A549 (cell line): ENCODE measurements around the gene WDR33. TPM values are rescaled to one million over a fixed set of nuclear protein-coding genes. Genes with fewer than 3 reads are reported as not detected.

Source experiments
- ATAC-seq, 2 experiments: fragments of 200-7000 bp in 1 of 2; fragments of >200 bp in 1 of 2; cut with Nextera tagmentation in 1 of 2; cut with Tn5 transposase in 1 of 2; 3 replicates each; pipeline versions ENCODE4 v1.8.0 to v1.9.1; 2018 to 2020; ENCODE audit warnings: mild to moderate bottlenecking in 1 of 2, moderate library complexity in 1 of 2
- CTCF ChIA-PET: fragments of 300-600 bp; sonication (Branson Sonifier 250); formaldehyde crosslinking; extraction: SDS; loops from one replicate; lab custom pipeline; 2021; ENCODE audit warnings: antibody characterized with exemption, inconsistent platforms; lab: Yijun Ruan, JAX
- POLR2A ChIA-PET: fragments of 350-600 bp; formaldehyde crosslinking; extraction: SDS; loops from one replicate; lab custom pipeline; 2021; ENCODE audit warnings: antibody characterized with exemption, inconsistent platforms; lab: Yijun Ruan, JAX
- DNase-seq, 2 experiments: peaks; one replicate each; pipeline versions ENCODE4 v3.0.0 to v3.0.0-alpha.2; 2011 to 2016; ENCODE audit warnings: low read depth in 1 of 2, low spot score in 1 of 2
- FAIRE-seq: peaks from 2 replicates; lab custom pipeline; 2011; peaks lifted over from hg19 to GRCh38; lab: Jason Lieb, UNC
- H3K27ac ChIP-seq, 2 experiments: fragments of >200 bp; sonication (Bioruptor Twin); formaldehyde crosslinking; 3 replicates each; pipeline ENCODE4 v1.5.1; 2016 to 2017
- H3K4me1 ChIP-seq: fragments of >200 bp; sonication (Bioruptor Twin); formaldehyde crosslinking; 3 replicates; pipeline ENCODE4 v1.6.1; 2016
- H3K4me2 ChIP-seq: fragments of >200 bp; sonication (Bioruptor Twin); formaldehyde crosslinking; 3 replicates; pipeline ENCODE4 v1.6.1; 2016
- H3K4me3 ChIP-seq: fragments of >200 bp; sonication (Bioruptor Twin); formaldehyde crosslinking; 3 replicates; pipeline ENCODE4 v1.5.1; 2016
- H3K9me3 ChIP-seq: fragments of >200 bp; sonication (Bioruptor Twin); formaldehyde crosslinking; 3 replicates; pipeline ENCODE4 v1.6.1; 2016
- CEBPB ChIP-seq, 2 experiments: fragments of >200 bp in 1 of 2; sonication (Bioruptor Twin) in 1 of 2; formaldehyde crosslinking in 1 of 2; IDR thresholded peaks; 2 replicates each; pipeline ENCODE4 v1.6.1; 2012 to 2016
- CHD2 ChIP-seq: fragments of 150-350 bp; IDR thresholded peaks from 2 replicates; pipeline ENCODE4 v1.6.1; 2014; ENCODE audit warnings: low read length; ENCODE audit not compliant: partially characterized antibody
- ESRRA ChIP-seq: fragments of 150-350 bp; IDR thresholded peaks from 2 replicates; pipeline ENCODE4 v1.6.1; 2014; ENCODE audit warnings: mild to moderate bottlenecking, low read length, borderline replicate concordance
- FOSL2 ChIP-seq, 2 experiments: fragments of 450-650 bp in 1 of 2; fragments of >200 bp in 1 of 2; sonication (Bioruptor Twin) in 1 of 2; formaldehyde crosslinking; IDR thresholded peaks; 2 replicates each; pipeline versions ENCODE4 v1.5.0 to v1.6.1; 2016 to 2020; ENCODE audit warnings: mild to moderate bottlenecking in 1 of 2, moderate library complexity in 1 of 2
- HDAC2 ChIP-seq: fragments of 200-600 bp; sonication (generic); IDR thresholded peaks from 2 replicates; pipeline ENCODE4 v1.6.1; 2016
- HOXA7 ChIP-seq: fragments of 250-450 bp; sonication (Bioruptor Pico); IDR thresholded peaks from 2 replicates; pipeline ENCODE4 v1.5.0; 2020; ENCODE audit warnings: mild to moderate bottlenecking, moderate library complexity
- HOXB13 ChIP-seq: fragments of 250-450 bp; sonication (Bioruptor Pico); IDR thresholded peaks from 2 replicates; pipeline ENCODE4 v1.5.0; 2020; ENCODE audit warnings: low read depth, mild to moderate bottlenecking, moderate library complexity
- HOXB5 ChIP-seq: fragments of 250-450 bp; sonication (Bioruptor Pico); IDR thresholded peaks from 2 replicates; pipeline ENCODE4 v1.5.0; 2020; ENCODE audit warnings: mild to moderate bottlenecking, moderate library complexity
- MAZ ChIP-seq: fragments of 150-350 bp; IDR thresholded peaks from 2 replicates; pipeline ENCODE4 v1.6.1; 2014; ENCODE audit warnings: antibody characterized with exemption, low read depth, low read length, borderline replicate concordance
- MYC ChIP-seq: IDR thresholded peaks from 2 replicates; pipeline ENCODE4 v1.6.1; 2012; ENCODE audit warnings: mild to moderate bottlenecking, inconsistent platforms, low read length, improper control_type of control experiment, borderline replicate concordance
- NR3C1 ChIP-seq: fragments of >200 bp; sonication (Bioruptor Twin); formaldehyde crosslinking; IDR thresholded peaks from 3 replicates; pipeline ENCODE4 v1.6.1; 2017
- RARB ChIP-seq: fragments of 250-450 bp; sonication (Bioruptor Pico); IDR thresholded peaks from 2 replicates; pipeline ENCODE4 v1.8.0; 2021; ENCODE audit warnings: mild to moderate bottlenecking, moderate library complexity
- SMC3 ChIP-seq: fragments of >200 bp; sonication (Bioruptor Twin); formaldehyde crosslinking; IDR thresholded peaks from 3 replicates; pipeline ENCODE4 v1.6.1; 2018; ENCODE audit warnings: inconsistent platforms
- TP53 ChIP-seq: fragments of 250-450 bp; sonication (Bioruptor Pico); IDR thresholded peaks from 2 replicates; pipeline ENCODE4 v1.5.0; 2021; ENCODE audit warnings: mild to moderate bottlenecking, moderate library complexity
- ZC3H11A ChIP-seq: fragments of 450-650 bp; IDR thresholded peaks from 2 replicates; pipeline ENCODE4 v1.6.1; 2014; ENCODE audit warnings: antibody characterized with exemption, mild to moderate bottlenecking
- ZFP36 ChIP-seq: fragments of 450-650 bp; IDR thresholded peaks from 2 replicates; pipeline ENCODE4 v1.6.1; 2014; ENCODE audit warnings: borderline replicate concordance; ENCODE audit not compliant: partially characterized antibody
- ZNF302 ChIP-seq: fragments of 250-450 bp; sonication (Bioruptor Pico); IDR thresholded peaks from 2 replicates; pipeline ENCODE4 v1.9.0; 2021; ENCODE audit warnings: inconsistent platforms, mild to moderate bottlenecking, moderate library complexity
- ZSCAN20 ChIP-seq: fragments of 250-450 bp; sonication (Bioruptor Pico); IDR thresholded peaks from 2 replicates; pipeline ENCODE4 v1.8.0; 2022; ENCODE audit warnings: mild to moderate bottlenecking, moderate library complexity
- WGBS: methylation state at CpG from one replicate; pipeline ENCODE4 v1.1.6; 2017; ENCODE audit errors: missing lambda C conversion rate; 5-methylcytosine and 5-hydroxymethylcytosine counted together
- polyA plus RNA-seq, 4 experiments: library from polyadenylated mRNA; depleted of rRNA in 3 of 4; stranded (reverse); fragments of >200 nt; fragmentation: RNase III in 1 of 4; extraction: RNeasy Plus Mini Kit Qiagen cat#74134 plus additional on column Dnase treatment in 1 of 4; gene quantifications; 2 replicates in 3 of 4; 3 replicates in 1 of 4; pipeline ENCODE4 v1.2.3, GENCODE V29; 2011 to 2017
- TF ChIP-seq, protein P1 (sequence below): fragments of 150-350 bp; IDR thresholded peaks from 2 replicates; pipeline ENCODE4 v1.6.1; 2014; ENCODE audit warnings: low read depth, mild to moderate bottlenecking, low read length
- TF ChIP-seq, protein P2 (sequence below): fragments of 200-600 bp; sonication (generic); IDR thresholded peaks from 2 replicates; pipeline ENCODE4 v1.6.1; 2016; ENCODE audit warnings: antibody characterized with exemption, mild to moderate bottlenecking, moderate library complexity

Gene WDR33
- polyA plus RNA-seq, 2 of the 4 experiments (the other 2 are of a cell fraction): 21.3 to 67.1 TPM

- TF ChIP-seq, protein P1, sequence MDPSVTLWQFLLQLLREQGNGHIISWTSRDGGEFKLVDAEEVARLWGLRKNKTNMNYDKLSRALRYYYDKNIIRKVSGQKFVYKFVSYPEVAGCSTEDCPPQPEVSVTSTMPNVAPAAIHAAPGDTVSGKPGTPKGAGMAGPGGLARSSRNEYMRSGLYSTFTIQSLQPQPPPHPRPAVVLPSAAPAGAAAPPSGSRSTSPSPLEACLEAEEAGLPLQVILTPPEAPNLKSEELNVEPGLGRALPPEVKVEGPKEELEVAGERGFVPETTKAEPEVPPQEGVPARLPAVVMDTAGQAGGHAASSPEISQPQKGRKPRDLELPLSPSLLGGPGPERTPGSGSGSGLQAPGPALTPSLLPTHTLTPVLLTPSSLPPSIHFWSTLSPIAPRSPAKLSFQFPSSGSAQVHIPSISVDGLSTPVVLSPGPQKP: no peak
- TF ChIP-seq ZC3H11A (no peak), ZFP36 (no peak), ZSCAN20 (CRISPR knock-in tag) (no peak), RARB (CRISPR knock-in tag) (no peak), CHD2 (no peak), HOXB5 (CRISPR knock-in tag) (no peak), ESRRA (no peak), HOXB13 (CRISPR knock-in tag) (no peak), HOXA7 (CRISPR knock-in tag) (no peak), NR3C1 (no peak), SMC3 (no peak), TP53 (CRISPR knock-in tag) (no peak), ZNF302 (no peak)
- TF ChIP-seq, protein P2, sequence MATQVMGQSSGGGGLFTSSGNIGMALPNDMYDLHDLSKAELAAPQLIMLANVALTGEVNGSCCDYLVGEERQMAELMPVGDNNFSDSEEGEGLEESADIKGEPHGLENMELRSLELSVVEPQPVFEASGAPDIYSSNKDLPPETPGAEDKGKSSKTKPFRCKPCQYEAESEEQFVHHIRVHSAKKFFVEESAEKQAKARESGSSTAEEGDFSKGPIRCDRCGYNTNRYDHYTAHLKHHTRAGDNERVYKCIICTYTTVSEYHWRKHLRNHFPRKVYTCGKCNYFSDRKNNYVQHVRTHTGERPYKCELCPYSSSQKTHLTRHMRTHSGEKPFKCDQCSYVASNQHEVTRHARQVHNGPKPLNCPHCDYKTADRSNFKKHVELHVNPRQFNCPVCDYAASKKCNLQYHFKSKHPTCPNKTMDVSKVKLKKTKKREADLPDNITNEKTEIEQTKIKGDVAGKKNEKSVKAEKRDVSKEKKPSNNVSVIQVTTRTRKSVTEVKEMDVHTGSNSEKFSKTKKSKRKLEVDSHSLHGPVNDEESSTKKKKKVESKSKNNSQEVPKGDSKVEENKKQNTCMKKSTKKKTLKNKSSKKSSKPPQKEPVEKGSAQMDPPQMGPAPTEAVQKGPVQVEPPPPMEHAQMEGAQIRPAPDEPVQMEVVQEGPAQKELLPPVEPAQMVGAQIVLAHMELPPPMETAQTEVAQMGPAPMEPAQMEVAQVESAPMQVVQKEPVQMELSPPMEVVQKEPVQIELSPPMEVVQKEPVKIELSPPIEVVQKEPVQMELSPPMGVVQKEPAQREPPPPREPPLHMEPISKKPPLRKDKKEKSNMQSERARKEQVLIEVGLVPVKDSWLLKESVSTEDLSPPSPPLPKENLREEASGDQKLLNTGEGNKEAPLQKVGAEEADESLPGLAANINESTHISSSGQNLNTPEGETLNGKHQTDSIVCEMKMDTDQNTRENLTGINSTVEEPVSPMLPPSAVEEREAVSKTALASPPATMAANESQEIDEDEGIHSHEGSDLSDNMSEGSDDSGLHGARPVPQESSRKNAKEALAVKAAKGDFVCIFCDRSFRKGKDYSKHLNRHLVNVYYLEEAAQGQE: no peak
- H3K4me1 ChIP-seq: no peaks in the 10 kb centered on the region
- ChIA-PET POLR2A (no interaction called here), CTCF (interaction anchor here (0.8 kb wide), 1 partner anchor 16 kb away, joined by 5 read pairs; no protein-coding TSS in a partner anchor)
- no peak overlapping the region for H3K4me3 ChIP-seq
- no peak for FAIRE-seq
- ATAC-seq: no peak
- no peak overlapping the region for H3K27ac ChIP-seq
- no peak for DNase-seq
- WGBS: 54% methylated on average over 12 of the region's 12 CpGs
- H3K9me3 ChIP-seq: peaks cover 11% of the 10 kb centered on the region; the same call in 1 of the 3 replicates
- H3K4me2 ChIP-seq: no peak overlapping the region
These were observed 15.1 kb upstream of the WDR33 start for GRCh38 chr2:127826047-127826446.

DNA sequence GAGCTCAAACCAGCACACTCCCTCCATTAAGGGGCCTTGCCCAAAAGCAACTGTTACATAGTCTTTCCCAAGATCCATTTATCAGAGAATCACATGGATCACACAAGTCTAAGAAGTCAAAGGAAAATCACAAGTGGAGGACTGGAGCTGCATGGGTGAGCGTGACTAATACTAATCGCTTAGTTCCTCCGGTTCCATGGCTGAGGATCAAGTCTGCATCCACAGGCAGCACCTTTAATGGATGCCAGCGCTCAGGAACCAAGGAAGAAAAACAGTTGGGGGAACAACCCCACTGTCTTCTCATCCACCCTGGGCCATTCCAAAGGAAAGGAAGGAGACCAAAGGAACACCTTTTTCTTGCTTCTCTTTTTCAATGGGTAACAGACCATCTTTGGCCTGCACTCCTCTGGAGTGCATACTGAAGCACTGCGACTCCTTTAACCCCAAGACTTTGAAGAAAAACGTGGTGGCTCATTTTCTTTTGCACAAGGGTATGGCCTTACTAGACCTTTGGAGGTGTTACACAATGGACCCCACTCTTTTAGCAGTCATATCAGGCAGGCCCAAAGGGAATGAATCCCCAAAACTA is 9.2 kb upstream of the WDR33 start:
- ChIA-PET POLR2A (no interaction called here), CTCF (no interaction called here)
- no peak for FAIRE-seq
- no peaks in the 10 kb centered on the region for H3K4me1 ChIP-seq
- peaks cover 5% of the 10 kb centered on the region; the same call in 1 of the 3 replicates for H3K9me3 ChIP-seq
- TF ChIP-seq MAZ (no peak), HOXB5 (CRISPR knock-in tag) (no peak), MYC (no peak)
- ATAC-seq: no peak
- peak in 1 of 2 experiments; percentile 33 for DNase-seq
- no peak overlapping the region for H3K27ac ChIP-seq
- H3K4me3 ChIP-seq: no peak overlapping the region
- no peak overlapping the region for H3K4me2 ChIP-seq
- 76% methylated on average over 6 of the region's 6 CpGs for whole genome bisulfite sequencing

GRCh38 chr2:127818794-127819425 is 7.9 kb upstream of the WDR33 start:
- peaks cover 5% of the 10 kb centered on the region; the same call in 1 of the 3 replicates for H3K9me3 ChIP-seq
- WGBS: 46% methylated on average over 8 of the region's 8 CpGs
- TF ChIP-seq FOSL2 (IDR thresholded peaks at IDR 0.05): no peak
- no peak for TF ChIP-seq FOSL2 (CRISPR knock-in tag; IDR thresholded peaks at IDR 0.05)
- TF ChIP-seq HDAC2: no peak
- peak in 1 of 2 experiments; percentile 50; a peak in 1 of 4 replicates for TF ChIP-seq CEBPB (IDR thresholded peaks at IDR 0.05)
- TF ChIP-seq, all 56 proteins: peak for 1
- no peak for FAIRE-seq
- ChIA-PET CTCF (interaction anchor here (1.1 kb wide), 1 partner anchor 17 kb away, joined by 3 read pairs; no protein-coding TSS in a partner anchor), POLR2A (no interaction called here)
- no peak for ATAC-seq
- no peaks in the 10 kb centered on the region for H3K4me1 ChIP-seq
- no peak overlapping the region for H3K27ac ChIP-seq
- no peak overlapping the region for H3K4me3 ChIP-seq
- H3K4me2 ChIP-seq: no peak overlapping the region
- DNase-seq: no peak
